Stimulated activated effector memory CD8-positive, alpha-beta T cell treated with anti-CD3 and anti-CD28 coated beads, Interleukin-12 subunit alpha, Interleukin-12 subunit beta, amount 100 ng/mL, for 72 hours (primary cell): Measurements from ENCODE around the gene SLC38A11.
A peak's percentile ranks its signal among the peaks of the same experiment; 100 is the strongest.

ENCODE experiments used
- ATAC-seq: fragments of 150-1000 bp; cut with Tn5 transposase; 2 replicates; pipeline ENCODE4 v1.10.0; 2021
- DNase-seq, 2 donors: peaks; one replicate each; pipeline ENCODE4 v3.0.0; 2021 to 2022; ENCODE audit warnings: low spot score in 2 of 2
- H3K27ac Mint-ChIP-seq: one replicate; pipeline ENCODE4 v1.8.0; 2022; ENCODE audit warnings: mild to moderate bottlenecking, mixed read lengths
- H3K36me3 Mint-ChIP-seq: one replicate; pipeline ENCODE4 v1.8.0; 2022; ENCODE audit warnings: mild to moderate bottlenecking, mixed read lengths
- H3K4me1 Mint-ChIP-seq: one replicate; pipeline ENCODE4 v1.8.0; 2022; ENCODE audit warnings: mixed read lengths
- H3K4me3 Mint-ChIP-seq: one replicate; pipeline ENCODE4 v1.8.0; 2022; ENCODE audit warnings: mild to moderate bottlenecking, mixed read lengths
- H3K9me3 Mint-ChIP-seq: one replicate; pipeline ENCODE4 v1.8.0; 2022; ENCODE audit warnings: mixed read lengths

Gene SLC38A11

DNA sequence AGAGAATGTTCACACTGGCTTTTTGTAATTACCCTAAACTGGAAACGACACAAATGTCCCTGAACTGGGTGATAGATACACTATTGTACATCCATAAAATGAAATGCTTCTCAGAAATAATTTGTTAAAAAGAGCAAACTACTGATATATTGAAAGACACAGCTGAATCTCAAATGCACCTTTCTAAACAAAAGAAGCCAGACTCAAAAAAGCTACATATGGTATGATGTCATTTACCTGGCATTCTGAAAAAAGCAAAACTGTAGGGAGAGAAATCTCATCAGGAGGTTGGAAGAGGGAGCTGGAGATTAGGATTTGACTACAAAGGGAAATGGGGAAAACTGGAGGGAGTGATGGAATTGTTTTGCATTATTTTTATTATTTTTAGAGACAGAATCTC is 12.0 kb downstream of the SLC38A11 start:
- H3K4me1 Mint-ChIP-seq, result no peaks in the 10 kb centered on the region
- no peaks in the 10 kb centered on the region for H3K36me3 Mint-ChIP-seq
- no peak overlapping the region for H3K27ac Mint-ChIP-seq
- ATAC-seq (no peak), DNase-seq (no peak)
- no peak overlapping the region for H3K4me3 Mint-ChIP-seq
- H3K9me3 Mint-ChIP-seq, result peaks cover 6% of the 10 kb centered on the region

DNA sequence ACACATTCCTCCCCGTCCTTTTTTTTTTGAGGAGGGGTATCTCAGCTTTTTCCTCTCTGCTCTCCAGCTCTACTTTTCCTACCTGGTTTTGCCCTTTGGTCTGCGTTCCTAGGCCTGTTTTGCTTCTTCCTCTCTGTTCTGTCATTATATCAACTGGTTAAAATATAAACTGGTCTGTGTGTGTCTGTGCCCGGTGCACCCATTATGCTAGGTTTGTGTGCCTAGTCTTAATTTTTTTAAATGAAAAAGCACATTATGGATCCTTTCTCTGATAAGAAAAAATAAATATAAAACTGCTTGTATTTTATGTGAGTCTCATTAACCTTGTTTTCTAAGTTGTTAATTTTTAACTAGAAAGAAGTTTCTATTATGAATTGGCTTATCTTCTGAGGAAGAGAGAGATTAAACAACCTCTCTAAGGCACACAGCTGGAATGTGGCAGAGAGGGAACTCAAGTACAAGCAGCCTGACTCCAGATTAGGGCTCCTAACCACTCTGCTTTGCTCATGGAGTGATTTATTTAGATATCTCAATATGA is 17.4 kb downstream of the SLC38A11 start:
- ATAC-seq, result no peak
- Mint-ChIP-seq H3K9me3 (peaks cover 7% of the 10 kb centered on the region), H3K36me3 (no peaks in the 10 kb centered on the region), H3K27ac (no peak overlapping the region), H3K4me1 (no peaks in the 10 kb centered on the region), H3K4me3 (no peak overlapping the region)
- no peak for DNase-seq

DNA sequence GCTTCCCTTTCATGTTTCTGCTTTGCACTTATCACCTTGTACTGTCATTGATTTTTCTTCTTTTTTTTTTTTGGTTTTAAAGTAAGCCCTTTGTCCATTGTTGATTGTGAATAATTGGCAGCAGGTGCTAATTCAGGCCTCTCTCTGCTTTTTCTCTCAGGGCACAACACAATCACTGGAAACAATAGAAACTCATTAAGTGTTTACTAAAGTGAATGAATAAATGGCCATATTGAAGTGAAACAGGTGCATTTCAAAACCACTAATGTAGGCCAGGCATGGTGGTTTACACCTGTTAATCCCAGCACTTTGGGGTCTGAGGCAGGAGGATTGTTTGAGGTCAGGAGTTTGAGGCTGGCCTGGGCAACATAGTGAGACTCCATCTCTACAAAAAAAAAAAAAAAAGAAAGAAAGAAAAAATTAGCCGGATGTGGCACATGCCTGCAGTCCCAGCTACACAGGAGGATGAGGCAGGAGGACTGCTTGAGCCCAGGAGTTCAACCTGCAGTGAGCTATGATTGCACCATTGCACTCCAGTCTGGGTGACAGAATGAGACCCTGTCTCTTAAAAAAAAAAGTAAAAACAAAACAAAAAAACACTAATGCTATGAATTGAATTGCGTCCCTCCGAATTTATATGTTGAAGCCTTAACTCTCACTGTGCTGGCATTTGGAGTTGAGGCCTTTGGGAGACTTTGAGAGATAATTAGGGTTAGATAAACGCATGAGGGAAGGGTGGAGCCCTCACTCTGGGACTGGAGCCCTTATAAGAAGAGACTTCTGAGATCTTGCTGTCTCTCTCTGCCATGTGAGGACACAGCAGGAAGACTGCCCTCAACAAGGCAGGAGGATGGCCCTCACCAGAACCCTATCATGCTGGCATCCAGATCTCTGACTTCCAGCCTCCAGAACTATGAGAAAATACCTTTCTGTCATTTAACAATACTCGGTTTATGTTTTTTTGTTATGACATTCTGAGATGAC is 19.9 kb downstream of the SLC38A11 start:
- DNase-seq (no peak), ATAC-seq (no peak)
- no peaks in the 10 kb centered on the region for H3K36me3 Mint-ChIP-seq
- no peaks in the 10 kb centered on the region for H3K4me1 Mint-ChIP-seq
- no peak overlapping the region for H3K27ac Mint-ChIP-seq
- no peak overlapping the region for H3K4me3 Mint-ChIP-seq
- peaks cover 4% of the 10 kb centered on the region for H3K9me3 Mint-ChIP-seq

DNA sequence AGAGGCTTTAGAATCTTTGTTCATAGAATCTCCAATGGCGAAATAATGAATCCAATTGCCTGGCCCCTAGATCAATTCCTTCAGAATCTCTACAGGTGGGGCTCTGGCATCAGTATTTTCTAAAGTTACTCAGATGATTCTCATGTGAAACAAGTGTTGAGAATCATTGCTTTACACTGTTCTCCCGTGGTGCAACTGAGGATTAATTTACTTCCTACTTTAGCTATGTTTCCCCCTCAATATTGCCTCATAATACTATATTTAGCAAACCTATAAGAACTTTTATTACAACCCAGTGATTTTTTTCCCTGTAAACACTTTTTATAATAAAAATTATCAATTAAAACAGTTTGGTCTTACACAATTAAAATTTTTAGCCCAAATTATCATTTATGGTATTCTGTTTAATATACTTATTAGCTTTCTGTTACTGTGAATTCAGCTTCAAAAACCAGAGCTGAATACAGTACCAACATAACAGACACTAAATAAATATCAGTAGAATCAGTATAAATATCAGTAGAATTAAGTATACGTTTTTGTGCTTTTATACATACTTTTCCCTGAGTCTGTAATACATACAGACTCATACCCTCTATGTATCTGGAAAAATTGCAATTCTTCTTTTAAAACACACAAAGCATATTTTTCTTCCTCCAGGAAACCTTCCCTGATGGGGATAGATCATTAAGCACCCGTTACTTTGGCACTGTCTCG is 20.8 kb downstream of the SLC38A11 start:
- Mint-ChIP-seq H3K9me3 (peaks cover 4% of the 10 kb centered on the region), H3K4me1 (no peaks in the 10 kb centered on the region), H3K27ac (no peak overlapping the region), H3K36me3 (no peaks in the 10 kb centered on the region), H3K4me3 (no peak overlapping the region)
- DNase-seq (no peak), ATAC-seq (no peak)

DNA sequence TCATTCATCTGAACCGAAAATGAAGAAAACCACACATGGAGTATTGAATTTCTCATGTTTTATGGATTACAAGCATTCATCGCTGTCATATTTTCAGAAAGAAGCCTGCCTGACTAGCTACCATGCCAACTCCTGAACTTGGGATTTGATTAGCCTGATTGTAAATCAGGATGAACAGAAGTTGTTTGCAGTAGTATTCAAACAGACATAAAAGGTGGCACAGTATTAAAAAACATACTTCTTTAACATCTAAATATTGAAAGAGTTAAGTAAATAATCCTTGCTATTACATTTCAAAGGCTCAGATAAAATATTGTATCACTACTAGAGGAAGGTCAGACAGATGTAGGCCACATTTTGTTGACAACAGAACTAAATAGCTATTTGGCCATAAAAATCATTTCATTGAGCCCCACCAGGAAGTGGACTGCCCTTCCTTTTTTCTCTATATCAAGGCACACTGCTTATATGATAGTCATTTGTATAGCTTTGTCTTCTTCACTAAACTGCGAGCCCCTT is 21.6 kb downstream of the SLC38A11 start:
- no peak for ATAC-seq
- Mint-ChIP-seq H3K27ac (no peak overlapping the region), H3K36me3 (no peaks in the 10 kb centered on the region), H3K4me1 (no peaks in the 10 kb centered on the region), H3K4me3 (no peak overlapping the region), H3K9me3 (peaks cover 4% of the 10 kb centered on the region)
- DNase-seq, result no peak

DNA sequence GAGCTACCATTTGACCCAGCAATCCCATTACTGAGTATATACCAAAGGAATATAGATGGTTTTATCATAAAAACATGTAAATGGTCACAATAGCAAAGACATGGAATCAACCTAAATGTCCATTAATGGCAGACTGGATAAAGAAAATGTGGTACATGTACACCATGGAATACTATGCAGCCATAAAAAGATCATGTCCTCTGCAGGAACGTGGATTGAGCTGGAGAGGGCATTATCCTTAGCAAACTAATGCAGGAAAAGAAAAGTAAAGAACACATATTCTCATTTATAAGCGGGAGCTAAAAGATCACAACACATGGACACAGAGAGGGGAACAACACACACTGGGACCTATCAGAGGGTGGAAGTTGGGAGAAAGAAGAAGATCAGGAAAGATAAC is 22.9 kb downstream of the SLC38A11 start:
- DNase-seq (no peak), ATAC-seq (no peak)
- Mint-ChIP-seq H3K27ac (no peak overlapping the region), H3K4me3 (no peak overlapping the region), H3K4me1 (no peaks in the 10 kb centered on the region), H3K36me3 (no peaks in the 10 kb centered on the region), H3K9me3 (no peaks in the 10 kb centered on the region)

DNA sequence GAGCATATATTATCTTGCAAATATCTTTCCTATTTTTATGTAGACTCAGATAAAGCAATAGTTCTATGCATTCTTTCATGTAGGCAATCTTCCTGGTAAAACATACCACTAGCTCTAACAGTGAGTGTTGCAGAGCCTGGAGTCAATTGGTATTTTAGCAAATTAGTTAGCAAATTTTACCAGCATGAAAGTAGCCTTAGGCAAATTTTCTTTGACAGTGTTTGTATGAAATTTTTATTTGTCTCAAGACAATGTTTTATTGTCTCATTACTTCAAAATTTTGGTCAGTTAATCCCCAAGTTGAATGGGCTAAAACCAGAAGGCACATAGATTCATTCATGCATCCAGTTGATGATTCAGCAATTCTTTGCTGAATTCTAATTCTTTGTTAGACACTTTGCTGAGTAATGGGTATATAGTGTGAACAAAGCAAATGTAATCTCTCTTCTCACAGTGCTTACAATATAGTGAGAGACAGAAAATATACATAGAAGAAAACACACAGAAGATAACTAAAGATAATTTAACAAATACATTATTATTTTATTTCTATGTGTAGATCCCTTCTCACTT is 27.1 kb downstream of the SLC38A11 start:
- DNase-seq (no peak), ATAC-seq (no peak)
- H3K27ac Mint-ChIP-seq, result no peak overlapping the region
- no peak overlapping the region for H3K4me3 Mint-ChIP-seq
- H3K4me1 Mint-ChIP-seq, result no peaks in the 10 kb centered on the region
- H3K9me3 Mint-ChIP-seq, result peaks cover 2% of the 10 kb centered on the region
- no peaks in the 10 kb centered on the region for H3K36me3 Mint-ChIP-seq

DNA sequence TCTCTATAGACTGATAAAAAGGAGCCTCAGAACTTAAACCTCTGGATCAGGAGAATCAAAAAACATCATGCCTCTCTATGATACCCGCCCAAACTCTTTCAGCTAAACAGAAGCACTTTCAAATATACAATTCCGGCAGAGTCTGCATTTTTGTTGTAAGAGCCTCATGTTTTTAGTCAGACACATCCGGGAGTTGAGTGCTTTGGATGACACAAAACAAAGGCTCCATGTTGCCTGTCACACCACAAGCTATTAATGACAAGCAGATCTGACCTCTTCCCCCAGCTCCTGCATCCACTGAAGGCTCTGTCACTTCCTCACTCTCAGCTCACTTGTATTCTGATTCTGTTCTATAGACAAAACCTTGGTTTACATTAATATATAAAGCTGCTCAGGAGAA is 33.2 kb downstream of the SLC38A11 start:
- ATAC-seq, result no peak
- DNase-seq, result no peak
- no peaks in the 10 kb centered on the region for H3K36me3 Mint-ChIP-seq
- H3K27ac Mint-ChIP-seq, result no peak overlapping the region
- no peak overlapping the region for H3K4me3 Mint-ChIP-seq
- peaks cover 3% of the 10 kb centered on the region for H3K9me3 Mint-ChIP-seq
- no peaks in the 10 kb centered on the region for H3K4me1 Mint-ChIP-seq

DNA sequence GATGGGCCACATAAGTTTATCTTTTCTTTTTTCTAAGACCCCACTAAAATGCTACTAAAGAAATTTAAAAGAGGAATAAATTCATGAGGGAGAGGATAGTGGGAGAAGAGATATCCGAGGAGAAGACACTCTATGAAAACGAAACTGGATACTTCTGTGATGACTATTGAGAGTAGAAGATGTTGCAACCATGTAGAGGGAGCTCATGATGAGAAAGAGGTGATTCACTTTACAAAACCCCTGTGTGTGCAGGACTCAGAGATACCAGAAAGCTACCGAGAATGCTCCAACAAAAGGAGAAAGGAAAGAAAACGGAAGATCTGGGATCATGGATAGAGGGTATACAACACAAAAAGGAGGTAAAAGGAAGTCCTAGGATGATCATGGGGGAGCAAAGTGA is 34.9 kb downstream of the SLC38A11 start:
- Mint-ChIP-seq H3K36me3 (no peaks in the 10 kb centered on the region), H3K9me3 (peaks cover 3% of the 10 kb centered on the region), H3K4me3 (no peak overlapping the region), H3K4me1 (no peaks in the 10 kb centered on the region), H3K27ac (no peak overlapping the region)
- ATAC-seq, result peak; percentile 49
- DNase-seq, result no peak

DNA sequence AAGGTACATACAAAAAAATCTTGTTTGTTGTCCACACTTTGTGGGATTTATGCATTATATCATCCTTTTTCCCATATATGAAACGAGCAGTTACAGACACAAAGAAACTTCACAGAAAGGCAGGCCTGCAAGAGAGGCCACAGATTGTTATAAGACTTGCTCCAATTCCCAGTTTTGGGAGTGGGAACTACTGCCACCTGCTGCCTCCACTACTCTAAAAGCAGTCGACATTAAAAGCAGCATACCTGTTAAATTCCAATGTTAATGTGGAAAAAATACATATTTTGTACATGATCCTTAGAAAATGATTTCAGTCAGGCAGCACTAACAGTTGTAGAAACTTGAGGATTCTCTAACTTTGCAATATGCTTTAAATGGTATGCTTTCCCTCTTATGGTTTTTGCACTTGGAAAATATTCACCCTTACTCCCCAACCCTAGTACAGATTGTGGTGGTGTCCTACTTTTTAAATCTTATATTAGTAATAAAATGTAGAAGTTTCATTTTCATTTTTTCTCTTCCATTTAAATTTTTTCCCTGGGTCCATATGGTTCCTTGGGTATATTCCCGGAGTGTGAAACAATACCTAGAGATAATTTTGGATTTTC is 37.9 kb downstream of the SLC38A11 start:
- Mint-ChIP-seq H3K4me3 (no peak overlapping the region), H3K27ac (no peak overlapping the region), H3K36me3 (no peaks in the 10 kb centered on the region), H3K9me3 (peaks cover 3% of the 10 kb centered on the region), H3K4me1 (no peaks in the 10 kb centered on the region)
- DNase-seq (no peak), ATAC-seq (no peak)

DNA sequence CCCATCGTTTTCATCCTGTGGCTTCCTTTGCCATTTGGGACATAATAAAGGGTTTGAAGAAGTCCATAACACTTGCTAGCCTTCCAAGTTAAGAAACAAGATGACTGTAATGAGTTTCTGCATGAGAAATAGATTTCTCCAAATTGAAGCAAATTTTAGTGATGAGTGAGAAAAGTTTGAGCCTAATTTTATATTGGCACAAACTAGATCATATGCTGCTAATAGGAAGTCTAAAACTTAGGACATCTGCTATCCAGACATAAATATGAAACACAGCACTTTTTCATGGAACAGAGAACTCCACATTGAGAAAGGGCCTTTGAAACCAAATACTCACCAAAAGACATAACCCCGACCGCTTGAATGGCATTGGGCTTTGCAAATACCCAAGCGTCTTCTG is 39.8 kb downstream of the SLC38A11 start:
- H3K9me3 Mint-ChIP-seq, result peaks cover 3% of the 10 kb centered on the region
- no peaks in the 10 kb centered on the region for H3K36me3 Mint-ChIP-seq
- no peak for ATAC-seq
- no peak for DNase-seq
- no peaks in the 10 kb centered on the region for H3K4me1 Mint-ChIP-seq
- H3K4me3 Mint-ChIP-seq, result no peak overlapping the region
- H3K27ac Mint-ChIP-seq, result no peak overlapping the region

DNA sequence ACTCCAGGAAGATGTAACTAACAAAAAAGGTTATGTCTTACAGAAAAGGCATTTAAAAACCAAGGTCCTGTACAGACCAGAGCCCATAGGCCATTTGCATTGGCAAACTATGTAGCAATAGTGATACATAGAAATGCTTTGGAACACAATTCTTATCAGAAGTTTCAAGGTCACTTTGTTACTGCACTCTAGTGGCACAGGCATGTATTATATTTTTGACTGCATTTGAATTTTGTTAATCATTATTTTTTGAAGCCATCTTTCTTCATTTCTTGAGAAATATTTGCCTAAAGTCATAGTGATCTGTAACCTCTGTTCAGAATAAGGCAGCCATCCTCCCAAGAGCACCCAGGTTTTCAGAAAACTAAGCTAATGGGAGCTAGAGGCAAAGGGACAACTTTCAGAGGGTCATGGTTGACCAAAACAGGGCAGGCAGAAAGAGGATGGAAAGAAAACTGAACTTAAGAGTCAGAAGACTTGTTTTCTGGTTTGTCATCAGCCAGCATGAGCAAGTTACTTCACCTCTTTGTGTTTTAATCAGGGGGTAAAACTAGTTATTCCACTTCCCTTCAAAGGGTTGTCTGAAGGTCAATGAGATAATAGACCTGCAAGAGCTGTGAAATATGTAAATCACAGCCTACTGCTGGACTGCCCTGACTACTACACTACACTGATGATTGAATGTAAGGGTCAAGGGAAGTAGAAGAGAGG is 41.5 kb downstream of the SLC38A11 start:
- H3K27ac Mint-ChIP-seq, result no peak overlapping the region

DNA sequence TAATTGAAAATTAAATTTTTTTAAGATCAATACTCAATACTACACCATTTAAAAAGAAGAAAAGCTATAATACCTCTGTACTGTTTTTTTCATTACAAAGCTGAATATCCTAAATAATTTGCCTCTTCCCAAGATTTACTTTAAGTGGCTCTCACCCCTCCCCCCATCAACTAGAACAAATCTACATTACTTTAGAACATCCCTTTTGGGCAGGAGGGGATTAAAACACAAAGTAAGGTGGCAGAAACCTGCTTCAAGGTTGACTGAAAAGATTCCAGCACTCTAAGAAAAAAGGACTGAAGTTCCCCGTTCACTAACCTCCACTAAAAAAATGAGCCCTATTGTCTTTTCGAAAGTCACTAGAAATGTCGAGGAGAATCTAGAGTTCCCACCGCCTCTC is 42.3 kb downstream of the SLC38A11 start:
- Mint-ChIP-seq H3K4me1 (no peaks in the 10 kb centered on the region), H3K9me3 (peaks cover 3% of the 10 kb centered on the region), H3K36me3 (no peaks in the 10 kb centered on the region), H3K27ac (no peak overlapping the region), H3K4me3 (no peak overlapping the region)
- DNase-seq (no peak), ATAC-seq (no peak)

More for the DNA sequence above, 41.5 kb downstream of the SLC38A11 start:
- Mint-ChIP-seq H3K36me3 (no peaks in the 10 kb centered on the region), H3K4me1 (no peaks in the 10 kb centered on the region), H3K4me3 (no peak overlapping the region), H3K9me3 (peaks cover 3% of the 10 kb centered on the region)
- DNase-seq (no peak), ATAC-seq (no peak)

DNA sequence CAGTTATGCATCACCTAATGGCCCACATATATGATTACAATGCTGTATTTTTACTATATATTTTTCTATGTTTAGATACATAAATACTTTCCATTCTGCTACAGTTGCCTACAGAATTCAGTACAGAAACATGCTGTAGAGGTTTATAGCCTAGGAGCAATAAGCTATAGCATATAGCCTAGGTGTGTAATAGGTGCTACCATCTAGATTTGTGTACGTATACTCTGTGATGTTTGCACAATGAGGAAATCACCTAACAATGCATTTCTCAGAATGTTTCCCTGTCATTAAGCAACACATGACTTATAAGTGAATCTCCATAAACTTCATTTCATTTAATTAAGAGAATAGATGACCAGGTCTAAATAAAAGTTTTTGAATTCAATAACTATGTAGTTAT is 43.5 kb downstream of the SLC38A11 start:
- ATAC-seq (no peak), DNase-seq (no peak)
- H3K9me3 Mint-ChIP-seq, result peaks cover 3% of the 10 kb centered on the region
- H3K4me1 Mint-ChIP-seq, result no peaks in the 10 kb centered on the region
- no peaks in the 10 kb centered on the region for H3K36me3 Mint-ChIP-seq
- no peak overlapping the region for H3K27ac Mint-ChIP-seq
- H3K4me3 Mint-ChIP-seq, result no peak overlapping the region
